HK-2 (cell line): ENCODE measurements around the gene SRMS.

Experiments
- DNase-seq: peaks from one replicate; pipeline ENCODE4 v3.0.0-alpha.2; 2018; ENCODE audit not compliant: unreplicated experiment

SRMS gene

GRCh38 chr20:63552481-63553249, 5.1 kb upstream of the SRMS start:
- no peak for DNase-seq

GRCh38 chr20:63551068-63551467, 3.5 kb upstream of the SRMS start:
- no peak for DNase-seq

- DNase-seq = no peak
Observed at GRCh38 chr20:63549679-63550282, 2.2 kb upstream of the SRMS start.

GRCh38 chr20:63549019-63549418, 1.5 kb upstream of the SRMS start:
- DNase-seq = no peak

GRCh38 chr20:63548542-63548941, 993 bp upstream of the SRMS start:
- DNase-seq = no peak

- DNase-seq = no peak
Observed at GRCh38 chr20:63546956-63547724, 409 bp downstream of the SRMS start.

GRCh38 chr20:63546256-63546955, 1.1 kb downstream of the SRMS start:
- DNase-seq = no peak

- no peak for DNase-seq
Observed at GRCh38 chr20:63545814-63546213, 1.7 kb downstream of the SRMS start.

GRCh38 chr20:63544958-63545516, 2.5 kb downstream of the SRMS start:
- peak; percentile 81 for DNase-seq

GRCh38 chr20:63544241-63544957, 3.1 kb downstream of the SRMS start:
- DNase-seq = no peak

GRCh38 chr20:63543733-63544132, 3.8 kb downstream of the SRMS start:
- DNase-seq = no peak

- DNase-seq = no peak
Observed at GRCh38 chr20:63543131-63543530, 4.4 kb downstream of the SRMS start.

GRCh38 chr20:63542696-63543095, 4.9 kb downstream of the SRMS start:
- no peak for DNase-seq

GRCh38 chr20:63542031-63542559, 5.5 kb downstream of the SRMS start:
- no peak for DNase-seq

- no peak for DNase-seq
Observed at GRCh38 chr20:63541371-63541770, 6.2 kb downstream of the SRMS start.

- DNase-seq = peak; percentile 58
Observed at GRCh38 chr20:63540417-63541186, 6.9 kb downstream of the SRMS start.

GRCh38 chr20:63539441-63540370, 7.8 kb downstream of the SRMS start:
- DNase-seq = no peak

- no peak for DNase-seq
Observed at GRCh38 chr20:63539092-63539430, 8.5 kb downstream of the SRMS start.
